Fibroblast of the aortic adventitia (primary cell): ENCODE data around the gene OSBPL1A. TPM values are rescaled to one million over a fixed set of nuclear protein-coding genes. Genes with fewer than 3 reads are reported as not detected.
"Not testable (repeated sequence)": the region's sequence is repeated elsewhere in the genome, so short reads cannot be mapped to it uniquely, and the experiment has no call there.

ENCODE experiments used
- DNase-seq: peaks from one replicate; pipeline ENCODE4 v3.0.0-alpha.2; 2010; ENCODE audit warnings: low read depth
- H3K4me3 ChIP-seq: 2 replicates; pipeline ENCODE4 v1.5.1; 2011; ENCODE audit warnings: low read depth, mild to moderate bottlenecking, control low read depth, low read length, moderate library complexity
- CTCF ChIP-seq: IDR thresholded peaks from 2 replicates; pipeline ENCODE4 v1.5.1; 2011; ENCODE audit warnings: mild to moderate bottlenecking, low read length, control low read depth, inconsistent platforms; ENCODE audit not compliant: insufficient read depth
- total RNA-seq: library from RNA; depleted of rRNA; stranded (reverse); fragments of >200 nt; gene quantifications from 2 replicates; pipeline ENCODE4 v1.2.3, GENCODE V29; 2012; ENCODE audit warnings: low replicate concordance

OSBPL1A gene
- total RNA-seq, 1 donor, result 80.4 TPM

DNA sequence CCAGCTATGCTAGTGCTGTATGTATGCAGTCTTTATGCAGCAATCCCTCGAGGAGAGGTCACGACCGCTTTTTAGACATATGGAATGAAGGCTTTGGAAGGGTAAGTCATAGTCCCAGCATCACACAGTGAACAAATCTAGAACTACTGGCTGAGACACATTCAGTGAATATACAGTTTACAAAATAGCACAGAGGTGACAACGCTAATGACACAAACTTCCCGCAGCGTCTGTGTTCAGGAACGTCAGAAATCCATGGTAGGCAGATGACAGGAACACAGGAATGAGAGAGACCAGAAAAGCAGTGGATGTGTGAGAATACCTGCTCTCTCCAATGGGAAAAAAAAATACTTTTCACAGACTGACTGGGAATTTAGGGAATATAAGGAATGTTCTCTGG, 229.1 kb downstream of the OSBPL1A start:
- no peak for DNase-seq
- TF ChIP-seq CTCF, result no peak
- no peak overlapping the region for H3K4me3 ChIP-seq

DNA sequence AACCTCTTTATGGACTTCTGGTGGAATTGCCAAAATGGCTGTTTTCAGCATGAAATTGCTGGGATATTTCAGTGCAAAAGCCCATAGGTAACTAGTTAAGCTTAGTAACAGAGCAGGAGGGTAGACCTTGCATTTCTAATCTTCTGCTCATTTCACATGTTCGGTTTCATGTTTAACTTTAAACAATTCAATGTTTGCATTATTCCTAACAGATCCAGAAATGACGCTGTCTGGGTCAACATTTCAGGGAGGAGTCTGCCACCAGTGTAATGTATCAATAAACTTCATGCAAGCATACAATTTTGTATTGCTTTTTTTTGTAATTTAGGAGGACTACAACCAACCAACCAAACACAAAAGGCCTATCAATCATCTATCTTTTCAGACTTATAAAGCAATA, 236.3 kb downstream of the OSBPL1A start:
- DNase-seq, result no peak
- no peak for TF ChIP-seq CTCF
- no peak overlapping the region for H3K4me3 ChIP-seq

DNA sequence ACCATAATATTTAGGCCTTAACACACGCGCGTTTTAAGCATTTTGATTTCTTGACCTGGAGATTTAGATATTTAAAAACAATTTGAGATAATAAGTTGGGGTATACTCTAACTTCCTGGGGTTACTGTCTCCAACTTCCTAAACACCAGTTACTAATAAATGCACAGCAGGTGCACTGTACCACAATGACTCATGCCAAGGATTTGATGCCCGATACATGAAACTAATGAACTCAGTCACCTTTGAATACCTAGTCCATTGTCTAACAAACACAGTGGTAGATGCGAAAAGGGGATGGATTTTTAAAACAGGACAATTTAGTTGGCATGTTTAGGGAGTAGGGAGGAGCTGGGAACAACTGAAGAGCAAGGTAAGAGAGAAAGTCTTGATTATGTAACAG, 237.5 kb downstream of the OSBPL1A start:
- no peak for TF ChIP-seq CTCF
- no peak overlapping the region for H3K4me3 ChIP-seq
- no peak for DNase-seq

DNA sequence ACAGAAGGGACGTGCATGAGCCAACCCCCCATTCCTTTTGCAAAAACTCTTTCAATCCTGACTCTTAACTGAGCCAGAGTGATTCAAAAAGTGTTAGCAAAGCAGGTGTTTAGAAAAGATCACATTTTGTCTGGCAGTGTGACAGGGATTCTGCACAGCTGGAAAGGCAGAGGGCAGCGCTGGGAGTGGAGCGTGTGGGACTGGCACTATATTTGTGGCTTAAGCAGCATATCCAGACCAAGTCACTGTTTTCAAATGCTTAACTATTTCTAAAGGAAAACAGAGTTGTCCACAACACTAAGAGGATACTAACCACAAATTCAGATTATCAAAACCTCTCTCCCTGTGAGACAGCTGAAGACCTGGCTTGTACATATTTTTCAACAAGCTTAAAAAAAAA, 239.8 kb downstream of the OSBPL1A start:
- no peak overlapping the region for H3K4me3 ChIP-seq
- no peak for DNase-seq
- no peak for TF ChIP-seq CTCF

DNA sequence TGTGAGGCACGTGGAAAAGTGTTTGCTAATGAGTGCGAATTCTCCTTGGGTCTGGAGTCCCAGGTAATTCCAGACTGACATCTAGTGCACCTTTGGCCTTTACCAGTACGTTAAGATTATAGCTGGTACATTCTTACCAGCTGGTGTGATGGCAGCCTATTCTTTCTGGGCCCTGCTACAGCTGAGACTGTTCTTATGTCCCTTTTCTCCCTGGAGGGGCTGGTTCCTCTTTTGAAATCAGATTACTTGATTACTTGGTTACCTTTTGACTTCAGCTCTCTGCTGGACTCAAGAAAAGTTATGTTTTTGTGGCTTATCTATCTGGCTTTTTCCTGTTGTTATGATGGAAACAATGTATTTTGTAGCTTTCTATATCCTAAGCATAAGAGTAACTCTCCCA, 244.2 kb downstream of the OSBPL1A start:
- TF ChIP-seq CTCF, result no peak
- DNase-seq, result no peak
- no peak overlapping the region for H3K4me3 ChIP-seq

DNA sequence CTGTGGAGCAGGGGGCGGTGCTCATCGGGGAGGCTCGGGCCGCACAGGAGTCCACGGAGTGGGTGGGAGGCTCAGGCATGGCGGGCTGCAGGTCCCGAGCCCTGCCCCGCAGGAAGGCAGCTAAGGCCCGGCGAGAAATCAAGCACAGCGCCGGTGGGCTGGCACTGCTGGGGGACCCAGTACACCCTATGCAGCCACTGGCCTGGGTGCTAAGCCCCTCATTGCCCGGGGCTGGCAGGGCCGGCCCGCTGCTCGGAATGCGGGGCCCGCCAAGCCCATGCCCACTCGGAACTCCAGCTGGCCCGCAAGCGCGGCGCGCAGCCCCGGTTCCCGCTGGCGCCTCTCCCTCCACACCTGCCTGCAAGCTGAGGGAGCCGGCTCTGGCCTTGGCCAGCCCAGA, 248.0 kb downstream of the OSBPL1A start:
- DNase-seq, H3K4me3 ChIP-seq: not testable (repeated sequence)

- H3K4me3 ChIP-seq, result no peak overlapping the region
- DNase-seq, result no peak
- no peak for TF ChIP-seq CTCF
Observed at GRCh38 chr18:24142376-24142775, 255.2 kb downstream of the OSBPL1A start.
